Gastrocnemius medialis (tissue), 4 donors: ENCODE data around the gene KLRF2. TPM values are rescaled to one million over a fixed set of nuclear protein-coding genes. Genes with fewer than 3 reads are reported as not detected.

Source experiments
- ATAC-seq, 2 donors: fragments of 150-250 bp; one replicate each; pipeline ENCODE4 v1.9.1; 2016
- DNase-seq, 2 donors: peaks; one replicate each; pipeline ENCODE4 v3.0.0-alpha.2; 2019
- H3K27ac ChIP-seq, 4 donors: fragments of 200-600 bp; sonication (generic); 1 replicate in 1 of 4; 2 replicates in 3 of 4; pipeline ENCODE4 v1.5.1; 2016 to 2018; ENCODE audit warnings: mild to moderate bottlenecking in 2 of 4, moderate library complexity in 1 of 4
- H3K27me3 ChIP-seq, 3 donors: fragments of 200-600 bp; sonication (generic) in 2 of 3; 1 replicate in 1 of 3; 2 replicates in 2 of 3; pipeline versions ENCODE4 v1.5.1 to v1.6.0; 2016 to 2019; ENCODE audit warnings: mild to moderate bottlenecking in 1 of 3, moderate library complexity in 1 of 3
- H3K36me3 ChIP-seq, 2 donors: fragments of 200-600 bp; sonication (generic) in 1 of 2; one replicate each; pipeline ENCODE4 v1.5.1; 2017 to 2018
- H3K4me1 ChIP-seq, 2 donors: fragments of 200-600 bp; sonication (generic) in 1 of 2; one replicate each; pipeline ENCODE4 v1.5.1; 2016 to 2017; ENCODE audit warnings: mild to moderate bottlenecking in 2 of 2
- H3K4me3 ChIP-seq, 4 donors: fragments of 200-600 bp; sonication (generic) in 3 of 4; 1 replicate in 1 of 4; 2 replicates in 3 of 4; pipeline ENCODE4 v1.5.1; 2016 to 2019; ENCODE audit warnings: mild to moderate bottlenecking in 2 of 4
- H3K9me3 ChIP-seq, 3 donors: fragments of 200-600 bp; sonication (generic) in 2 of 3; 1 replicate in 1 of 3; 2 replicates in 2 of 3; pipeline ENCODE4 v1.5.1; 2016 to 2019
- POLR2A ChIP-seq, 2 donors: fragments of 450-650 bp; IDR thresholded peaks; one replicate each; pipeline ENCODE4 v1.6.1; 2017; ENCODE audit warnings: antibody characterized with exemption in 2 of 2, mild to moderate bottlenecking in 2 of 2, moderate library complexity in 2 of 2
- in situ Hi-C, 4 donors: fragments of 200-750 bp; cut with MboI; loops; one replicate each; pipeline versions ENCODE4 v1.15.0 to v1.8.0; 2017; ENCODE audit warnings: low sequenced_read_pairs in 4 of 4
- intact Hi-C: fragments of 100-400 bp; cut with DNase I; formaldehyde crosslinking; loops from one replicate; pipeline ENCODE4 v1.15.1; 2023; ENCODE audit warnings: low total_unique reads
- total RNA-seq, 4 donors: library from RNA; depleted of rRNA; stranded (reverse); fragments of >200 nt; gene quantifications; one replicate each; pipeline versions ENCODE4 v1.1.0 to v1.2.3, GENCODE V29; 2016
- TF ChIP-seq, protein P1 (sequence below), 5 experiments: fragments of 450-650 bp in 3 of 5; fragments of 200-600 bp in 2 of 5; sonication (generic) in 2 of 5; IDR thresholded peaks in 4 of 5; conservative IDR thresholded peaks in 1 of 5; 1 replicate in 4 of 5; 2 replicates in 1 of 5; pipeline ENCODE4 v1.5.1; 2016 to 2019; ENCODE audit warnings: antibody characterized with exemption in 5 of 5, mild to moderate bottlenecking in 3 of 5, moderate library complexity in 3 of 5

Gene KLRF2
- total RNA-seq, 4 donors from 2014 or later, result not detected

DNA sequence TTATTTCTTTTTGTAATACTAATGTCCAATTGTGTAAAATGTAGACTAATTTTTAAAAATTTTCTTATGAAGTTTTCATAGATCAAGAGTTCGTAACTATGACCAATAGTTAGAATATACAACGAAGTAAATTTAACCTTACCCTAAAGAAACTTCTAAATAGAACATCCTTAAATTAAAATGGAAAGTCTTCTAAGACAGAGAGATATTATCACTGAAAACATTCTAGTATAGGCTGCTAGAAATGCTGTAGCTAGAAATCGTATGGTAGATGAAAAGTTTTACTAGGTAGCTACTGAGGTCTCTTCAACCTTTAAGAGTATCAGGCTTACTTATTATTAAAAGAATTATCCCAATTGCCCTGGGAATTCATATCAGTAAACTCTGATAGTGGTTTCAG, 50.0 kb downstream of the KLRF2 start:
- H3K4me1 ChIP-seq, result no peaks in the 10 kb centered on the region

DNA sequence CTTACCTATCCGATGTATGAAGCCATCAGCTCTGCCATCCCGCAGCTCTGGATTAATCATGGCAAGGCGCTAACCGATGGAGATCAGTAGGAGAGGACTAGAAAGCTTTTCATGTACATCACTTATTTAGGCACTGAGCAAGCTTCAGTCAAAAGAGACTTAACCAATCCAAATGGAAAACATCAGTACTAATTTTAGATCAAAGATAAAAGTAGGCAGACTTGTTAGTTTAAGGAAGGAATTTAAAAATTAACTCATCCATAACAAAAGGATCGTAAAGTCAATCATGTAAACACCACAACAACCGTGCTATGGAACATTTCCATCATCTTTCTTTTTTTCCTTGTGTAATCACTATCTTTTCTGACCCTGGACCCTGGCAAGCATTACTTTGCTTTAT, 51.0 kb downstream of the KLRF2 start, which contains the start of gene CLEC2A:
CLEC2A (minus strand) TSS at position 101 of the 400 bp plus-strand sequence; CDS start at position 60, 41 bp downstream.
- H3K4me1 ChIP-seq, result no peaks in the 10 kb centered on the region
- TF ChIP-seq, protein P1, sequence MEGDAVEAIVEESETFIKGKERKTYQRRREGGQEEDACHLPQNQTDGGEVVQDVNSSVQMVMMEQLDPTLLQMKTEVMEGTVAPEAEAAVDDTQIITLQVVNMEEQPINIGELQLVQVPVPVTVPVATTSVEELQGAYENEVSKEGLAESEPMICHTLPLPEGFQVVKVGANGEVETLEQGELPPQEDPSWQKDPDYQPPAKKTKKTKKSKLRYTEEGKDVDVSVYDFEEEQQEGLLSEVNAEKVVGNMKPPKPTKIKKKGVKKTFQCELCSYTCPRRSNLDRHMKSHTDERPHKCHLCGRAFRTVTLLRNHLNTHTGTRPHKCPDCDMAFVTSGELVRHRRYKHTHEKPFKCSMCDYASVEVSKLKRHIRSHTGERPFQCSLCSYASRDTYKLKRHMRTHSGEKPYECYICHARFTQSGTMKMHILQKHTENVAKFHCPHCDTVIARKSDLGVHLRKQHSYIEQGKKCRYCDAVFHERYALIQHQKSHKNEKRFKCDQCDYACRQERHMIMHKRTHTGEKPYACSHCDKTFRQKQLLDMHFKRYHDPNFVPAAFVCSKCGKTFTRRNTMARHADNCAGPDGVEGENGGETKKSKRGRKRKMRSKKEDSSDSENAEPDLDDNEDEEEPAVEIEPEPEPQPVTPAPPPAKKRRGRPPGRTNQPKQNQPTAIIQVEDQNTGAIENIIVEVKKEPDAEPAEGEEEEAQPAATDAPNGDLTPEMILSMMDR (IDR thresholded peaks at IDR 0.05 in 4 of 5, conservative IDR thresholded peaks at IDR 0.05 in 1 of 5), result no peak
- no peak for TF ChIP-seq POLR2A (IDR thresholded peaks at IDR 0.05)
- no peak for ATAC-seq
- no peak for DNase-seq
- no peak within 1 kb of the TSS for H3K4me3 ChIP-seq
- no peaks in the 10 kb centered on the region for H3K36me3 ChIP-seq
- no peak within 1 kb of the TSS for H3K27ac ChIP-seq
- intact Hi-C loops (no loop called here), in situ Hi-C loops (no loop called here)
- no peaks in the 10 kb centered on the region for H3K9me3 ChIP-seq
- H3K27me3 ChIP-seq, result no peaks in the 10 kb centered on the region

More for the DNA sequence above, 50.0 kb downstream of the KLRF2 start:
- Histone ChIP-seq H3K36me3 (no peaks in the 10 kb centered on the region), H3K4me3 (no peak overlapping the region), H3K27ac (no peak overlapping the region), H3K27me3 (no peaks in the 10 kb centered on the region), H3K9me3 (no peaks in the 10 kb centered on the region)
- DNase-seq (no peak), ATAC-seq (no peak)
- in situ Hi-C loops (no loop called here), intact Hi-C loops (no loop called here)
- TF ChIP-seq POLR2A (IDR thresholded peaks at IDR 0.05), result no peak
- TF ChIP-seq, protein P1 (IDR thresholded peaks at IDR 0.05 in 4 of 5, conservative IDR thresholded peaks at IDR 0.05 in 1 of 5), result no peak

DNA sequence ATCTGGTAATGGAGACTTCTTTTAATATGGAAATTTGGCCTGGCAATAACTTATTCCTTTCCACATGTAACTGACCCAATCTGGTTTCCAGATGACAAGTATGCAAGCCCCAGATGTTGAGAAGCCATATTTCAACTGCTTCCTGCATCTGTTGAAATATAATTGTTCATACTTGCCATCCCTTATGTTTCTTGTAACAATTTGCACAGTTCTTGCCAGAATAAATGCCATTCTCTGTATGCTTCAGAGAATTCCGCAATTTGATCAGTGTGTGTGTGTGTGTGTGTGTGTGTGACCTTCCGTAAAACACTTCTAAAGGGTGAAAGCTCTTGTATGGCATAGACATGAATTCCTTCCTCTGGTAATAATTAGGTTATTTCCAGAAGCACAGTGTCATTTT, 52.7 kb downstream of the KLRF2 start:
- Histone ChIP-seq H3K9me3 (no peaks in the 10 kb centered on the region), H3K27ac (no peak overlapping the region), H3K4me3 (no peak overlapping the region), H3K36me3 (no peaks in the 10 kb centered on the region), H3K4me1 (no peaks in the 10 kb centered on the region), H3K27me3 (peaks cover 0 to 3% (median 0%) of the 10 kb centered on the region in 3 donors)
- no peak for TF ChIP-seq POLR2A (IDR thresholded peaks at IDR 0.05)
- TF ChIP-seq, protein P1 (IDR thresholded peaks at IDR 0.05 in 4 of 5, conservative IDR thresholded peaks at IDR 0.05 in 1 of 5), result no peak
- intact Hi-C loops (no loop called here), in situ Hi-C loops (no loop called here)
- ATAC-seq, result no peak
- DNase-seq, result no peak

DNA sequence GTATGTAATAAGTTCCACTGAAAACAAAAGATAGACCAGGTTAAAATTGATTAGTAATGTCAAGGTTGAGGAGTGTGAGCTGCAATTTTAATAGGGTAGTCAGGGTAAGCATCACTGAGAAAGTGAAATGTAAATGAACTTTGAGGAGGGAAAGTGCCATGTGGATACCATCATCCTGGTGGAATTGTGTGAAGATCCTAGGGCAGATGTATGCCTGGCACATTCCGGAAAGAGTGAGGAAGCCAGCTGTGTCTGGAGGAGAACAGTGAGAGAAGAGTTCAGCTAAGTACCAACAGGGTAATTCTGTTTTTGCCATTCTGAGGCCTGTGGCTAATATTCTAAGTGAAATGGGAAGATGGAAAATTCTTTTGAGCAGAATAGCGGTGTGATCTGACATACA, 53.7 kb downstream of the KLRF2 start:
- Histone ChIP-seq H3K4me3 (no peak overlapping the region), H3K4me1 (no peaks in the 10 kb centered on the region), H3K27ac (no peak overlapping the region), H3K36me3 (no peaks in the 10 kb centered on the region), H3K27me3 (peaks cover 0 to 3% (median 0%) of the 10 kb centered on the region in 3 donors), H3K9me3 (no peaks in the 10 kb centered on the region)
- ATAC-seq, result no peak
- in situ Hi-C loops, result no loop called here
- DNase-seq, result no peak
- TF ChIP-seq POLR2A (IDR thresholded peaks at IDR 0.05), result no peak
- TF ChIP-seq, protein P1 (IDR thresholded peaks at IDR 0.05 in 4 of 5, conservative IDR thresholded peaks at IDR 0.05 in 1 of 5), result no peak
- intact Hi-C loops, result no loop called here

DNA sequence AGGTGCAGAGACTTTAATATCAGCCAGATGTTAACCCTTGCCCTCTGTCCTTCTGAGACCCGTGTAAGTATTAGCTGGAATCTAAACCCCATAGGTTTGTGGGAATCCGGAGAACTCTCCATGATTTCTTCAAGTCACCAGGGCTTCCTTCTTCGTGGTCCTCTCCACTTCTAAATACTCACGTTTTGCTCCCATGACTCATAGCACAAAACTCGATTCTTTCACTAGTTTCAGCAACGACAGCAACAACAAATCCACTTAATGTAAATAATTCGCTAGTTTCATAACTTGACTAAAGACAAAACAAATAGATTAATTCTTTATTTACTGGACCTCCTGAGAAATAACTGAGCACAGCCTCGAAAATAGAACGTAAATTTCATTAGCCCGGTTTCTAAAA, 55.3 kb downstream of the KLRF2 start:
- TF ChIP-seq, protein P1 (IDR thresholded peaks at IDR 0.05 in 4 of 5, conservative IDR thresholded peaks at IDR 0.05 in 1 of 5), result no peak
- TF ChIP-seq POLR2A (IDR thresholded peaks at IDR 0.05), result no peak
- ATAC-seq (no peak), DNase-seq (no peak)
- Histone ChIP-seq H3K4me3 (no peak overlapping the region), H3K9me3 (no peaks in the 10 kb centered on the region), H3K27ac (no peak overlapping the region), H3K36me3 (no peaks in the 10 kb centered on the region), H3K4me1 (no peaks in the 10 kb centered on the region), H3K27me3 (peaks cover 0 to 3% (median 0%) of the 10 kb centered on the region in 3 donors)
- intact Hi-C loops (no loop called here), in situ Hi-C loops (no loop called here)
